ENCODE measurements around the gene MCRS1.

MCRS1 gene

GRCh38 chr12:49588281-49588680 lies 20.3 kb upstream of the MCRS1 start:
- DNase-seq (ENCODE audit: low read depth): no peak
- H3K4me3 ChIP-seq (ENCODE audit: low read depth, low read length): no peak overlapping the region
- no peak for TF ChIP-seq CTCF (IDR thresholded peaks at IDR 0.05; ENCODE audit: low read depth, low read length, missing control alignments)

- no peak for TF ChIP-seq CTCF (IDR thresholded peaks at IDR 0.05; ENCODE audit: low read depth, low read length, missing control alignments)
- DNase-seq (ENCODE audit: low read depth): no peak
- no peak overlapping the region for H3K4me3 ChIP-seq (ENCODE audit: low read depth, low read length)
Measured at GRCh38 chr12:49587174-49587908, 19.4 kb upstream of the MCRS1 start.

GRCh38 chr12:49585477-49586459 lies 17.8 kb upstream of the MCRS1 start:
- no peak overlapping the region for H3K4me3 ChIP-seq (ENCODE audit: low read depth, low read length)
- TF ChIP-seq CTCF (IDR thresholded peaks at IDR 0.05; ENCODE audit: low read depth, low read length, missing control alignments): no peak
- no peak for DNase-seq (ENCODE audit: low read depth)

GRCh38 chr12:49584591-49584990 lies 16.6 kb upstream of the MCRS1 start:
- no peak overlapping the region for H3K4me3 ChIP-seq (ENCODE audit: low read depth, low read length)
- no peak for DNase-seq (ENCODE audit: low read depth)
- TF ChIP-seq CTCF (IDR thresholded peaks at IDR 0.05; ENCODE audit: low read depth, low read length, missing control alignments): no peak

- no peak for TF ChIP-seq CTCF (IDR thresholded peaks at IDR 0.05; ENCODE audit: low read depth, low read length, missing control alignments)
- H3K4me3 ChIP-seq (ENCODE audit: low read depth, low read length): no peak overlapping the region
- no peak for DNase-seq (ENCODE audit: low read depth)
Measured at GRCh38 chr12:49583366-49584094, 15.6 kb upstream of the MCRS1 start.

- TF ChIP-seq CTCF (IDR thresholded peaks at IDR 0.05; ENCODE audit: low read depth, low read length, missing control alignments): no peak
- DNase-seq (ENCODE audit: low read depth): no peak
- H3K4me3 ChIP-seq (ENCODE audit: low read depth, low read length): no peak overlapping the region
Measured at GRCh38 chr12:49582850-49583249, 14.9 kb upstream of the MCRS1 start.
